Measurements from ENCODE around the gene SLC7A4. TPM values are rescaled to one million over a fixed set of nuclear protein-coding genes. Genes with fewer than 3 reads are reported as not detected.

Gene SLC7A4
- total RNA-seq, 1 donor from 2014 or later = 0.25 TPM

DNA sequence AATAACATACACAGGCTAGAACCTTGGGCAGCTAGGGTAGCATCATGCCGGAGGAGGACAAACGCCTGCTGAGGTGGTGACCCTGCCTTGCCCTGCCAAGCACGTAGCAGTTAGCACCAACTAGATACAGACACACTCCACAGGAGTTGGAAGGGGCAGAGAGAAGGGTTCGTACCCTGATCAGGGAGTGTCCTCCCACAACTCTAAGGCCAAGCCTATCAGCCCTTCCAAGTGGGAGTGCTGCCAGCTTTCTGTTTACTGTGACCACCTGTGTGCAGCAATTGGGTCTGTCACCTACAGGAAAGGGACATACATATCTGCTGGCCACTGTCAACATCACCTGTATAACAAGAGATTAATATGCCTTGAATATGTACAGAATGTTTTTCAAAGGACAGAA, 28.6 kb downstream of the SLC7A4 start:
- Histone ChIP-seq H3K4me1 (peaks cover 49% of the 10 kb centered on the region), H3K4me3 (peak overlapping the region; percentile 75), H3K27ac (replicated peaks) (no peak overlapping the region), H3K9me3 (replicated peaks) (no peaks in the 10 kb centered on the region), H3K36me3 (peaks cover 18% of the 10 kb centered on the region), H3K27me3 (ENCODE audit: low read depth) (no peaks in the 10 kb centered on the region)
- TF ChIP-seq, protein P1, sequence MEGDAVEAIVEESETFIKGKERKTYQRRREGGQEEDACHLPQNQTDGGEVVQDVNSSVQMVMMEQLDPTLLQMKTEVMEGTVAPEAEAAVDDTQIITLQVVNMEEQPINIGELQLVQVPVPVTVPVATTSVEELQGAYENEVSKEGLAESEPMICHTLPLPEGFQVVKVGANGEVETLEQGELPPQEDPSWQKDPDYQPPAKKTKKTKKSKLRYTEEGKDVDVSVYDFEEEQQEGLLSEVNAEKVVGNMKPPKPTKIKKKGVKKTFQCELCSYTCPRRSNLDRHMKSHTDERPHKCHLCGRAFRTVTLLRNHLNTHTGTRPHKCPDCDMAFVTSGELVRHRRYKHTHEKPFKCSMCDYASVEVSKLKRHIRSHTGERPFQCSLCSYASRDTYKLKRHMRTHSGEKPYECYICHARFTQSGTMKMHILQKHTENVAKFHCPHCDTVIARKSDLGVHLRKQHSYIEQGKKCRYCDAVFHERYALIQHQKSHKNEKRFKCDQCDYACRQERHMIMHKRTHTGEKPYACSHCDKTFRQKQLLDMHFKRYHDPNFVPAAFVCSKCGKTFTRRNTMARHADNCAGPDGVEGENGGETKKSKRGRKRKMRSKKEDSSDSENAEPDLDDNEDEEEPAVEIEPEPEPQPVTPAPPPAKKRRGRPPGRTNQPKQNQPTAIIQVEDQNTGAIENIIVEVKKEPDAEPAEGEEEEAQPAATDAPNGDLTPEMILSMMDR (IDR thresholded peaks at IDR 0.05; ENCODE audit: borderline replicate concordance) = no peak
- DNase-seq = no peak
- intact Hi-C loops (cut with micrococcal nuclease) = no loop called here

DNA sequence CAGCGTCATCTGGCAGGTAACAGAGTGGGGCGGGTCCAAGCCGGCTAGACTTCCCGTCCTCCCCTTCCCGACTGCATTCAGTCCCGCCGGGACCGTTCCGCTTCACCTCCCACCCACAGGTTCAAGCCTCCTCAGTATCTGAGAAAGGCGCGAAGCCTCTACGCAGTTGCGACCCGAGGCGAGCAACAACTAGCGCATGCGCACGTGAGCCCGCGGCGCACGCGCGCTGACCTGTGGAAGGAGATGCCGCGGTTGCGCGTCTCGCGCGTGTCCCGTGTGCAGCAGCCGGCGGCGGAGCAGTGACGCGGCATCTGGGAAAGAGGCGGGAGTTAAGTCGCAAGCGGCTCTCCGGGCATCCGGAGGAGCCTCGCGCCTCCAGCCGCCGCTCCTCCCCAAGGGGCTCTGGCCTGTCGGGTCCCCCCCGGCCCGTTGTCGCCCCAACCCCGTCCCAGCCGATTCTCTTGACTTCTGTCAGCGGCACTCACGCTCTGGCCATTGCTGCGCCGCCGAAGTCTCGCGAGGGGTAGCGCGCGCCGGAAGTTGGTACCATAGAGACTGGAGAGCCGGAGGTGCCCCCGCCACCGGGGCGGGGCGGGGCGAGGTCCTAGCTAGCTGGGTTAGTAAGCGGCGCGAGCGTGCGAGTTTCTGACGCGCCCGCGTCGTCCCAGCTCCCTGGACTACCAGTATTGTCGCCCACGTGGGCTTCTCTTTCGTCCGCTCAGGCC, 30.6 kb downstream of the SLC7A4 start, which contains the start of gene THAP7:
Gene THAP7, minus strand, starts transcription at position 518 of the 725 bp plus-strand sequence. Its CDS starts 207 bp downstream, at position 311.
- Histone ChIP-seq H3K36me3 (peaks cover 32% of the 10 kb centered on the region), H3K27me3 (ENCODE audit: low read depth) (no peaks in the 10 kb centered on the region), H3K27ac (replicated peaks) (peak within 1 kb of the TSS; percentile 99), H3K4me1 (peaks cover 49% of the 10 kb centered on the region), H3K4me3 (peak within 1 kb of the TSS; percentile 75), H3K9me3 (replicated peaks) (no peaks in the 10 kb centered on the region)
- intact Hi-C loops (cut with micrococcal nuclease) = no loop called here
- DNase-seq = peak; percentile 98
- TF ChIP-seq, protein P1 (IDR thresholded peaks at IDR 0.05; ENCODE audit: borderline replicate concordance) = no peak

DNA sequence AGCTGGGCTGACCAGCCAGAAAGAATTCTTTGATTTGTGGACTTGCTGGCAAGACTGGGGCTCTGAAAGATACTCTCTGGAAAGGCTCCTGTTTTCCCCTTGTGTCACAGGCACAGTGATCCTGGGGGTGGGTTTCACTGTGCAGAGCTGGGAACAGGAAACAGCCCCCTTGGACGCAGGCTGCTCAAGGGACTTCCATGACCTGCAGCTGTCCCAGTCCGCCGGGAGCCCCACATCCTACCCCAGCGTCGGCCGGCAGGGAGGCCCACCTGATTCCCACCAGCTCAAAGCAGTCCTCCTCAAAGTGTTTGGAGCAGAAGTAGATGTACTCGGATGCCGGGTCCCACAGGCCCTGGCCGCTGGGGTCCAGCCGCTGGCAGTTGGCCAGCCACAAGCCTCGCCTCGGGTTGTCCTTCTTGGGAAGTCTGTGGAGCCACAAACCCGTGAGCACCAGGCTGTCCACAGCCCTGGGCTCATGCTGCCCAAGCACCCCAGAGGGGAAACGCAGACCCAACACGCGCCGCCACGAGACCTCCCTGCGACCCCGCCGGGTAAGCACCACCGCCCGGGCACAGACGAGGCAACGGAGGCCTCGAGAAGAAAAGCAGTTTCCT, 31.3 kb downstream of the SLC7A4 start:
- intact Hi-C loops (cut with micrococcal nuclease) = no loop called here
- peak overlapping the region; percentile 75 for H3K4me3 ChIP-seq
- TF ChIP-seq, protein P1 (IDR thresholded peaks at IDR 0.05; ENCODE audit: borderline replicate concordance) = no peak
- DNase-seq = no peak
- no peaks in the 10 kb centered on the region for H3K9me3 ChIP-seq (replicated peaks)
- peaks cover 34% of the 10 kb centered on the region for H3K36me3 ChIP-seq
- H3K4me1 ChIP-seq = peaks cover 49% of the 10 kb centered on the region
- peak overlapping the region; percentile 99 for H3K27ac ChIP-seq (replicated peaks)
- no peaks in the 10 kb centered on the region for H3K27me3 ChIP-seq (ENCODE audit: low read depth)

DNA sequence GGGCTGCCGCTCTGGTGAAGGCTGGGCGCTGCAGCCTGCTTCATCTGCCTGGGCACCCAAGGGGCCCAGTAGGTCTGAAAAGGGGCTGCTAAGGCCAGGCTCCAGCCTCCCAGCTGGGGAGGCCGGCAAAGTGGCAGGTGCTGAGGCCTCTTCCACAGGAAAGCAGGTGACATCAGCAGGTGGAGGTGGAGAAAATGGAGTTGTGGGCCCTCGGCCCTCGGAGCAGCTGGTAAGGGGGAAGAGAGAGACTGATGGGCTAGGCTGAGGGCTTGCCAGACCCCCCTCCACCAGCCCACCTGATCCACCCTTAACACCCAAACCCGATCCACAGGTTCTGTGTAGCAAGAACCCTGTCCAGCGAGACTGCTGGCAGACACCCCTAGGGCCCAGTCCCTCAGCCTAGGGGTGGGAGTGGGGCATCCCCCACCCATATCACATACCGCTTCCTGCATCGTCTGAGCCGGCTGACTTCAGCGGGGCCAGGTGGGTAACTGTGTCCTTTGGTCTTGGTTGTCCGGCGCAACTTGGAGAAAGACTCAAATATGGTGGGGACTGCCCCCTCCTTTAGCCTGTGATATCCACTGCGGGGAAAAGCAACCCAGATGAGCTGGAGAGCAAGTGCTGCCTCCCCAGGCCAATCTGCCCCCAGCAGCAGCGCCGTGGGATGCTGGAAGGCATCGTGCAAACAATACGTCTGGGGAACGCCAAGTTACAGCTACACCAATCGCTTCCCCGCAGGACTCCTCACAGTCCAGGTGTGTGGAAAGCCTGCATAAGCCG, 32.0 kb downstream of the SLC7A4 start:
- TF ChIP-seq, protein P1 (IDR thresholded peaks at IDR 0.05; ENCODE audit: borderline replicate concordance) = no peak
- intact Hi-C loops (cut with micrococcal nuclease) = no loop called here
- no peak for DNase-seq
- H3K4me3 ChIP-seq = peak overlapping the region; percentile 75
- H3K36me3 ChIP-seq = peaks cover 37% of the 10 kb centered on the region
- no peaks in the 10 kb centered on the region for H3K9me3 ChIP-seq (replicated peaks)
- peaks cover 49% of the 10 kb centered on the region for H3K4me1 ChIP-seq
- H3K27me3 ChIP-seq (ENCODE audit: low read depth) = no peaks in the 10 kb centered on the region
- peak overlapping the region; percentile 99 for H3K27ac ChIP-seq (replicated peaks)

DNA sequence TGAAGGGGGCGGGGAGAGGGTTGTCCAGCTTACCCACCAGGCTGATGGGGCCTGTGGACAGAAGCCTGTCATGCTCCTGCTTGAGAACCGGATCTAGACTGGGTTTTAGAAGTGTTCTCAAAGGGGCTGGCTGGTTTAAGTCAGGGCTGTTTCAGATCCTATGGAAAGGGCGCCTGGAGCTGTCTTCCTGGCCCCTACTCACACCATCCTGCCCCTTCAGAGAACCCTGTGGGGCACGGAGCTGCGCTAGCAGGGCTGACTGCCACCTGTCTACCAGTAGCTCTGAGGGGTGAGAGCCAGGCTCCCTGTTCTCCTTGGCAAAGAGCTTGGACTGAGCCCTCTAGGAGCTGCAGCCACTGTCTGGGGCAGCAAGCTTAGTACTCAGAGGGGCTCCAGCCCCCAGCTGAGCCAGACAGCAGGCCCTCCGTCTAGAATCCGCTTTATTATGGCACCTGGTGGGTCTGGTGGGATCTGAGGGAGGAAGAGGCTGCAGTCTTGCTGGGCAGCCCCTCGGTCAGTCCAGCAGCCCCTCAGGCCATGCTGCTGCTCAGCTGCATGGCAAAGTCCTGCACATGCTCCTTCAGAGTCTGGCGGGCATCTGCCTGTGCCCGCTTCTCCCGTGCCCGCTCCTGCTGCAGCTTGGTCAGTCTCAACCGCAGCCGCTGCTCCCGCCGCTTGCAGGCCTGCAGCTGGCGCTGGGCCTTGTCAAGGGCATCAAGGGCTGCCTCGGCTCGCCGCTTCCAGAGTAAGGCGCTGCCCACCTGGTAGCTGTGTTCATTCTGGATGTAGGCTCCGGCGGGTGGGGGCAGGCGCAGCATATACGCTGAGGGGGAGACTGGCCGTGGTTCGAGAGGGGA, 32.8 kb downstream of the SLC7A4 start:
- H3K4me1 ChIP-seq = peaks cover 49% of the 10 kb centered on the region
- peak overlapping the region; percentile 75 for H3K4me3 ChIP-seq
- H3K27me3 ChIP-seq (ENCODE audit: low read depth) = no peaks in the 10 kb centered on the region
- DNase-seq = no peak
- TF ChIP-seq, protein P1 (IDR thresholded peaks at IDR 0.05; ENCODE audit: borderline replicate concordance) = no peak
- H3K9me3 ChIP-seq (replicated peaks) = no peaks in the 10 kb centered on the region
- peaks cover 43% of the 10 kb centered on the region for H3K36me3 ChIP-seq
- no peak overlapping the region for H3K27ac ChIP-seq (replicated peaks)
- intact Hi-C loops (cut with micrococcal nuclease) = no loop called here
